ENCODE results near the gene EBF3. TPM values are rescaled to one million over a fixed set of nuclear protein-coding genes. Genes with fewer than 3 reads are reported as not detected.

The EBF3 gene
- total RNA-seq, 4 donors from 2014 or later = 1.5 to 4.1 (median 1.9) TPM; not detected in 1

DNA sequence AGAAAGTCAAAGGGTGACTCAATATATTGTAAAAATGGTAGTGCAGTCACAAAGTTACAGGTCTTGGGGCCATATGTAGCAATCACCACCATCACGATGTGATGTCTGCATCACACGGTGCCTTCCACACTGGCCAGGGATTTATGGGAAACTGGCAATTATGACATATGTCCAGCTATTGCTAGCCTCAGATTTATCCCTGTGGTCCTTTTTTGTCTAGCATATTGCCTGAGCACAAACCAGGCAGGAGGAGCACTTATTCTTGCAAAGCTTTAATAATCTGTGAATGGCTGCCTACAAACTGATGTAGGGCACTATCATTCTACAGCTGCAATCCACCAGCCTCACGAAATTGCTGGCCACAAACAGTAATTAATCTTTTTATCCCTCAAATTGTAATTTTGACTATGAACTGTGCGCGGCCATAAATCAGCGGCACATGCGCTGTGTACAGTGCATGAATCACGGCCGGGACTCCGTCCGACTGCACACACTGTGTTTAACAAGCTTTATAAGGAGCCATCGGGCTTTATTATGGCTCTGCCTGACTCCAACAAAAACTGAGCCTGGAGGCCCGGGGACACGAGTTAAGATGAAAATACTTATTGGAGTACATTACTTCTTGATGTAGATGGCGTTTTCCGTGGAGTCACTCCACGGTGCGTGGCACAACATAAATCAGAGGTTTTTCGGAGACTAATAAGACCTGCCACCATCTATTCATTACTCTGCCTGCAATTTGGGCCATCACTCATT lies 115.2 kb downstream of the EBF3 start:
- H3K27me3 ChIP-seq = no peaks in the 10 kb centered on the region
- no peaks in the 10 kb centered on the region for H3K36me3 ChIP-seq
- H3K4me3 ChIP-seq = no peak overlapping the region
- no peaks in the 10 kb centered on the region for H3K4me1 ChIP-seq
- no peak for DNase-seq
- H3K9me3 ChIP-seq = no peaks in the 10 kb centered on the region
- H3K27ac ChIP-seq = no peak overlapping the region
- TF ChIP-seq, protein P1, sequence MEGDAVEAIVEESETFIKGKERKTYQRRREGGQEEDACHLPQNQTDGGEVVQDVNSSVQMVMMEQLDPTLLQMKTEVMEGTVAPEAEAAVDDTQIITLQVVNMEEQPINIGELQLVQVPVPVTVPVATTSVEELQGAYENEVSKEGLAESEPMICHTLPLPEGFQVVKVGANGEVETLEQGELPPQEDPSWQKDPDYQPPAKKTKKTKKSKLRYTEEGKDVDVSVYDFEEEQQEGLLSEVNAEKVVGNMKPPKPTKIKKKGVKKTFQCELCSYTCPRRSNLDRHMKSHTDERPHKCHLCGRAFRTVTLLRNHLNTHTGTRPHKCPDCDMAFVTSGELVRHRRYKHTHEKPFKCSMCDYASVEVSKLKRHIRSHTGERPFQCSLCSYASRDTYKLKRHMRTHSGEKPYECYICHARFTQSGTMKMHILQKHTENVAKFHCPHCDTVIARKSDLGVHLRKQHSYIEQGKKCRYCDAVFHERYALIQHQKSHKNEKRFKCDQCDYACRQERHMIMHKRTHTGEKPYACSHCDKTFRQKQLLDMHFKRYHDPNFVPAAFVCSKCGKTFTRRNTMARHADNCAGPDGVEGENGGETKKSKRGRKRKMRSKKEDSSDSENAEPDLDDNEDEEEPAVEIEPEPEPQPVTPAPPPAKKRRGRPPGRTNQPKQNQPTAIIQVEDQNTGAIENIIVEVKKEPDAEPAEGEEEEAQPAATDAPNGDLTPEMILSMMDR (IDR thresholded peaks at IDR 0.05) = no peak

DNA sequence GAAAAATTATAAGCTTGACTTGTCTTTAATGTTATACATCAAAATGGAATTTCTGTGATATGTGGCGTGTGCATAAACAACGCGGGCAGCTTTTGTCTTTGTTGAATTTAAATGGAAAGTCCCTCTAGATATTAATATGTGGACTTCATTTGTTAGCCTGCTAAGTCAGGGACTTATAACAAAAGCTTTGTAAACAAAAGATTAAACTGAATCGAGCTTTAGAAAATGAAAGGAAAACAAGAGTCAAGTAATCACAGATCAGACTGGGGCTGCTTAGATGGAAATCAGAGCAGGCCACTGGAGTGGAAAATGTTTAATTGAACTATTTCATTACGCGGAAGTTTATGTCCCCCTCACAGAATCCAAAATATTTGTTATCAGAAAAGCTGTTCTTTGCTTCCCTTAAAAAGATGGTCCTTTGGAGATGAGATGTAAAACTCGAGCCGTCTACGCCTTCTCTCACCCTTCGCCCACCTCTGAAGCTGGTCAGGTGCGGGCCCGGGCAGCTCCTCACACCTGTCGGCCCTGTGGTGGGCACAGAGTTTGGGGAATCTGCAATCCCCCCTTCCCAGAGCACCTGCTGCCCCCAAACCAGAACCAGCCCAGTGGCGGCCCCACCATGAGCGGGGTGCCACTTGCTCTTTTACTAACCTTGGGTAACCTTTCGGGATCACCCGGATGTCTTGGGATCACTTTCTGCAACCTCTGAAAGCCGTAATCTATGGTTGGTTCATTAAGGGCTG lies 116.2 kb downstream of the EBF3 start:
- Histone ChIP-seq H3K9me3 (no peaks in the 10 kb centered on the region), H3K27me3 (no peaks in the 10 kb centered on the region), H3K36me3 (no peaks in the 10 kb centered on the region), H3K4me3 (no peak overlapping the region), H3K4me1 (no peaks in the 10 kb centered on the region), H3K27ac (no peak overlapping the region)
- TF ChIP-seq, protein P1 (IDR thresholded peaks at IDR 0.05) = no peak
- TF ChIP-seq POLR2A (IDR thresholded peaks at IDR 0.05) = no peak
- no peak for DNase-seq

DNA sequence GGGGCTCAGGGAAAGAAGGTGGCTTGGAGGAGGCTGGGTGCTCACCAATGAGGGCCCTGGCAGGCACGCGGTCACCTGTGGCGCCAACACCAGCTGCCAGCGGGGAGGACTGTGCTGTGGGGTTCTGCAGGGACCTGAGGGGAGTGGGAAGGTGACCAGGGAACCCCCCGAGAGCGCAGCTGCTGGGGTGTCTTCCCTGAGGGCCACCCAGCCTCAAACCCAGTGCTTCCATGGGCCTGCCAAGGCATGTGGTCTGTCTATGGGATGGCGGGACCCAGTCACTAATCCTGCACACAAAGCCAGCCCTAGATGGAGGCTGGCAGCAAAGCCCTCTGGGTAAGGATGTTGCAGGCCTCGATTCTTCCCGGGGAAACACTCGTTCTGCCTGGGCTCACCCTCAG lies 117.1 kb downstream of the EBF3 start:
- Histone ChIP-seq H3K4me3 (no peak overlapping the region), H3K27me3 (no peaks in the 10 kb centered on the region), H3K9me3 (no peaks in the 10 kb centered on the region), H3K4me1 (no peaks in the 10 kb centered on the region), H3K27ac (no peak overlapping the region), H3K36me3 (no peaks in the 10 kb centered on the region)
- no peak for DNase-seq
- TF ChIP-seq POLR2A (IDR thresholded peaks at IDR 0.05) = no peak
- TF ChIP-seq, protein P1 (IDR thresholded peaks at IDR 0.05) = no peak

DNA sequence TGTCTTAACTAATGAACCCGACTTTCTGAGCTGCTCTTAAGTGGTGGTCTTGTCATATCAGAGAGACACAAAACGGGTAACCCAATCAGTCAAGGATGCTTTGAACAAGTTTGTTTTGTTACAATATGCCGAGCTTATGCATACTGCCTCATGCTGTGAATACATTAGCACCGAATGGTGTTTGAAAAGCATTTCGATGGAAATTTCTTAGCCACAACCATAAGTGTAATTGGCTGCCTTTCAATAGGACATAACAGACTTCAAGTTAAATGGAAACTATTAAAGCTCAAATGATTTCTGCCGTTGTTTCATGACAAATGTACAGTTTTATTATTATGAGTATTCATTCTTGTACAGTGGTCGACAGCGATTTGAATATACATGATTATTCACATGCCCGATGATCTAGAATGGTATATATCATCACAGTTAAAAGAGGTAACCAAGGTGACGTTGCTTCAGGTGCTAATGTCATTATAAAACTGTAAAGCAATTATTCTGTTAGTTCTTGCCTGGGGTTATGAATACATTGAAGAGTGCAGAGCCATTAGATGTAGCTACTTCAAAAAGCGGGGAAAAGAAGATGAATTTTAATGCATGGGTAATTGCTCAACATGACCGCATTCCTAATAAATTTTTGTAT lies 118.8 kb downstream of the EBF3 start:
- no peaks in the 10 kb centered on the region for H3K4me1 ChIP-seq
- no peak overlapping the region for H3K4me3 ChIP-seq
- H3K36me3 ChIP-seq = no peaks in the 10 kb centered on the region
- no peak overlapping the region for H3K27ac ChIP-seq
- H3K27me3 ChIP-seq = no peaks in the 10 kb centered on the region
- no peaks in the 10 kb centered on the region for H3K9me3 ChIP-seq
- DNase-seq = no peak
- TF ChIP-seq POLR2A (IDR thresholded peaks at IDR 0.05) = no peak
- TF ChIP-seq, protein P1 (IDR thresholded peaks at IDR 0.05) = no peak

DNA sequence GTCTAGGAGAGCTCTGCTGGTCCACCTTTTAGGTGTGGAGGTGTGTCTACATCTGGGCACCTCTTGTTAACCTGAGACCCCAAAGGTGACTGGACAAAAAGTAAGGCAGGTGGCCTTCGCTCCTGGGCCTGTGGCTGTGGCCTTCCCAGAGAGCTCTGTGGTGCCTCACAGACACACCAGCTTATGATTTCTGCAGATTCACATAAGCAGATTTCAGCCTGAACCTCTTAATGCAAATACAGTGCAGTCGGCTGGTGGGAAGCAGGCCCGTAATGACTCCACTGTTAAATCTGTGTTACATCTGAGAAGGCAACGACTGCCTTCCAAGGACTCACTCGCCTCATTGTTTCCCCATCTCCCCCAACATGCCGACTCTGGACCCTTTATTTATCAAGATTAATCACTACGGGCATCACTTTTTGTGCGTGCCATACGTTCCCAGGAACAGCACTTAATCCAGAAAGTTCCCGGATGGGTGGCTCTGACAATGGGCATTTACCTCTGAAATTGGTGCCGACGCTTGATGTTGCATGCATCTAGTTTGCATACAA lies 119.8 kb downstream of the EBF3 start:
- H3K27ac ChIP-seq = no peak overlapping the region
- no peaks in the 10 kb centered on the region for H3K27me3 ChIP-seq
- no peaks in the 10 kb centered on the region for H3K9me3 ChIP-seq
- no peak for DNase-seq
- no peaks in the 10 kb centered on the region for H3K36me3 ChIP-seq
- no peaks in the 10 kb centered on the region for H3K4me1 ChIP-seq
- TF ChIP-seq POLR2A (IDR thresholded peaks at IDR 0.05) = no peak
- TF ChIP-seq, protein P1 (IDR thresholded peaks at IDR 0.05) = no peak
- no peak overlapping the region for H3K4me3 ChIP-seq

All from Peyer's patch (tissue), 4 donors.